ENCODE data around the gene UPF1. TPM values are rescaled to one million over a fixed set of nuclear protein-coding genes. Genes with fewer than 3 reads are reported as not detected.

UPF1 gene
- polyA plus RNA-seq, 3 donors, result 2.6 to 43.7 (median 3.2) TPM

- H3K27me3 ChIP-seq (ENCODE audit: control insufficient read depth in 2 of 2, insufficient read depth in 2 of 2, low read length in 2 of 2), result peaks cover 0 to 20% of the 10 kb centered on the region in 2 donors
- intact Hi-C loops (cut with micrococcal nuclease), result no loop called here
- no peak overlapping the region for H3K4me2 ChIP-seq (replicated peaks; ENCODE audit: extremely low read depth, low read length, poor library complexity, severe bottlenecking)
- no peak overlapping the region for H2AFZ ChIP-seq (ENCODE audit: insufficient read depth, low read depth, low read length, poor library complexity, severe bottlenecking)
- Mint-ChIP-seq H3K27me3 (ENCODE audit: low read depth in 3 of 3) (peaks cover 11 to 36% (median 35%) of the 10 kb centered on the region in 3 donors), H3K27ac (no peak overlapping the region), H3K4me1 (peaks cover 6% of the 10 kb centered on the region), H3K9me3 (peaks cover 0 to 9% (median 0%) of the 10 kb centered on the region in 7 donors), H3K4me3 (peak overlapping the region in 1 of 2 donors; percentile 53), H3K36me3 (no peaks in the 10 kb centered on the region)
- DNase-seq, result no peak
- no peak overlapping the region for H3K9ac ChIP-seq (ENCODE audit: insufficient read depth, low read length, poor library complexity, severe bottlenecking)
- H3K4me1 ChIP-seq (ENCODE audit: control insufficient read depth in 1 of 2, insufficient read depth in 2 of 2, low read length in 2 of 2), result peaks cover 0 to 4% of the 10 kb centered on the region in 2 donors
- no peaks in the 10 kb centered on the region for H4K20me1 ChIP-seq (ENCODE audit: insufficient read depth, low read length)
- no peaks in the 10 kb centered on the region for H3K36me3 ChIP-seq (replicated peaks in 1 of 2; ENCODE audit: control insufficient read depth in 1 of 2, insufficient read depth in 2 of 2, low read length in 2 of 2)
- H3K9me3 ChIP-seq (replicated peaks in 1 of 2; ENCODE audit: control insufficient read depth in 1 of 2, insufficient read depth in 1 of 2, low read length in 2 of 2), result peaks cover 0 to 5% of the 10 kb centered on the region in 2 donors
- no peak overlapping the region for H3K4me3 ChIP-seq (replicated peaks in 1 of 3; ENCODE audit: low read depth in 2 of 3, low read length in 3 of 3)
- WGBS (ENCODE audit: insufficient coverage), result 87% methylated on average over 6 of the region's 10 CpGs
- no peaks in the 10 kb centered on the region for H3K79me2 ChIP-seq (ENCODE audit: insufficient read depth, low read length)
- H3K27ac ChIP-seq (ENCODE audit: low read depth in 1 of 2, low read length in 2 of 2), result no peak overlapping the region
- no peak for TF ChIP-seq CTCF (IDR thresholded peaks at IDR 0.05)
These were observed 58.4 kb downstream of the UPF1 start for GRCh38 chr19:18889949-18890745.

- H4K20me1 ChIP-seq (ENCODE audit: insufficient read depth, low read length), result peaks cover 7% of the 10 kb centered on the region
- peak overlapping the region in 1 of 2 donors; percentile 68 for H3K4me3 Mint-ChIP-seq
- H3K27me3 Mint-ChIP-seq (ENCODE audit: low read depth in 3 of 3), result peaks cover 29 to 58% (median 44%) of the 10 kb centered on the region in 3 donors
- peaks cover 0 to under 1% of the 10 kb centered on the region in 2 donors for H3K36me3 ChIP-seq (replicated peaks in 1 of 2; ENCODE audit: control insufficient read depth in 1 of 2, insufficient read depth in 2 of 2, low read length in 2 of 2)
- peaks cover 14% of the 10 kb centered on the region for H3K4me1 Mint-ChIP-seq
- no peak for TF ChIP-seq CTCF (IDR thresholded peaks at IDR 0.05)
- H3K9ac ChIP-seq (ENCODE audit: insufficient read depth, low read length, poor library complexity, severe bottlenecking), result no peak overlapping the region
- no peak overlapping the region for H3K4me3 ChIP-seq (replicated peaks in 1 of 3; ENCODE audit: low read depth in 2 of 3, low read length in 3 of 3)
- peaks cover 4 to 10% of the 10 kb centered on the region in 2 donors for H3K4me1 ChIP-seq (ENCODE audit: control insufficient read depth in 1 of 2, insufficient read depth in 2 of 2, low read length in 2 of 2)
- no peak overlapping the region for H3K27ac Mint-ChIP-seq
- no peaks in the 10 kb centered on the region for H3K79me2 ChIP-seq (ENCODE audit: insufficient read depth, low read length)
- peaks cover 3 to 6% of the 10 kb centered on the region in 2 donors for H3K36me3 Mint-ChIP-seq
- peaks cover 3 to 37% of the 10 kb centered on the region in 2 donors for H3K27me3 ChIP-seq (ENCODE audit: control insufficient read depth in 2 of 2, insufficient read depth in 2 of 2, low read length in 2 of 2)
- peaks cover 0 to 5% of the 10 kb centered on the region in 2 donors for H3K9me3 ChIP-seq (replicated peaks in 1 of 2; ENCODE audit: control insufficient read depth in 1 of 2, insufficient read depth in 1 of 2, low read length in 2 of 2)
- 81% methylated on average over 15 of the region's 18 CpGs for WGBS (ENCODE audit: insufficient coverage)
- peaks cover 0 to 9% (median 4%) of the 10 kb centered on the region in 7 donors for H3K9me3 Mint-ChIP-seq
- intact Hi-C loops (cut with micrococcal nuclease), result no loop called here
- H2AFZ ChIP-seq (ENCODE audit: insufficient read depth, low read depth, low read length, poor library complexity, severe bottlenecking), result no peak overlapping the region
- H3K4me2 ChIP-seq (replicated peaks; ENCODE audit: extremely low read depth, low read length, poor library complexity, severe bottlenecking), result no peak overlapping the region
- DNase-seq, result no peak
- H3K27ac ChIP-seq (ENCODE audit: low read depth in 1 of 2, low read length in 2 of 2), result no peak overlapping the region
These were observed 62.0 kb downstream of the UPF1 start for GRCh38 chr19:18893587-18894253.

Measured in CD14-positive monocyte (primary cell).